Endothelial cell (in vitro differentiated cells): ENCODE measurements around the gene COL9A2. TPM values are rescaled to one million over a fixed set of nuclear protein-coding genes. Genes with fewer than 3 reads are reported as not detected.

Source experiments
- DNase-seq: peaks from one replicate; pipeline ENCODE4 v3.0.0; 2021; ENCODE audit warnings: low spot score
- H3K27ac Mint-ChIP-seq: one replicate; pipeline ENCODE4 v1.8.0; 2021; ENCODE audit warnings: mixed read lengths, inconsistent platforms; ENCODE audit not compliant: unreplicated experiment
- H3K27me3 Mint-ChIP-seq: one replicate; pipeline ENCODE4 v1.8.0; 2021; ENCODE audit warnings: mild to moderate bottlenecking, moderate library complexity, mixed read lengths, inconsistent platforms; ENCODE audit not compliant: unreplicated experiment
- H3K36me3 Mint-ChIP-seq: one replicate; pipeline ENCODE4 v1.8.0; 2021; ENCODE audit warnings: mild to moderate bottlenecking, low read depth, mixed read lengths, inconsistent platforms; ENCODE audit not compliant: unreplicated experiment
- H3K4me1 Mint-ChIP-seq: one replicate; pipeline ENCODE4 v1.8.0; 2021; ENCODE audit warnings: mild to moderate bottlenecking, mixed read lengths, inconsistent platforms; ENCODE audit not compliant: unreplicated experiment
- H3K4me3 Mint-ChIP-seq: one replicate; pipeline ENCODE4 v1.8.0; 2021; ENCODE audit warnings: mild to moderate bottlenecking, mixed read lengths, inconsistent platforms; ENCODE audit not compliant: unreplicated experiment
- H3K9me3 Mint-ChIP-seq: one replicate; pipeline ENCODE4 v1.8.0; 2021; ENCODE audit warnings: mixed read lengths, inconsistent platforms; ENCODE audit not compliant: unreplicated experiment
- total RNA-seq: library from RNA; stranded (reverse); fragmentation: NEBNext Ultra II Directional; extraction: Animal tissue kit (Norgen Biotek cat#: 25700); gene quantifications from one replicate; pipeline ENCODE4 v1.2.1, GENCODE V29; 2021; ENCODE audit not compliant: unreplicated experiment
- TF ChIP-seq, protein P1 (sequence below): fragments of 200-600 bp; sonication (generic); IDR thresholded peaks from one replicate; pipeline ENCODE4 v1.5.0; 2021; ENCODE audit warnings: antibody characterized with exemption; ENCODE audit not compliant: unreplicated experiment

Gene COL9A2
- total RNA-seq, 1 donor from 2014 or later: 5.4 TPM

DNA sequence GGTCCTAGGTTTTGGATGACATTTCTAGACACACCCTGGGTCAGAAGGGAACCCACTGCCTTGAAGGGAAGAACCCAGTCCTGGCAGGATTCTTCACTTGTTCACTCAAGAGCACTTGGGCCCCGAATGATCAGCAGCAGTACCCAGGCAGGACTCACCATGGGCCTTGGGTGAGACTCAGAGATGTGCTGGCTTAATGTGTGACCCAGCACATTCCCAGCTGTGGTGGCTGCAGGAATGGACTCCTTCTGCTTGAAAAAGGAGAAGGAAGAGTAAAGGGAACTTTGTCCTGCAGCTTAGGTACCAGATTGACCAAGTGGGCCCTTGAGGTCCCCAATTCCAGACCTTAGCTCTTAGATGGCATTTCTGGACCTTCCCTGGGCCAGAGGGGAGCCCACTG lies 44.1 kb upstream of the COL9A2 start:
- Mint-ChIP-seq H3K27me3 (peaks cover 3% of the 10 kb centered on the region), H3K36me3 (no peaks in the 10 kb centered on the region), H3K4me1 (no peaks in the 10 kb centered on the region), H3K4me3 (no peak overlapping the region), H3K9me3 (no peaks in the 10 kb centered on the region), H3K27ac (no peak overlapping the region)
- DNase-seq: no peak
- TF ChIP-seq, protein P1, sequence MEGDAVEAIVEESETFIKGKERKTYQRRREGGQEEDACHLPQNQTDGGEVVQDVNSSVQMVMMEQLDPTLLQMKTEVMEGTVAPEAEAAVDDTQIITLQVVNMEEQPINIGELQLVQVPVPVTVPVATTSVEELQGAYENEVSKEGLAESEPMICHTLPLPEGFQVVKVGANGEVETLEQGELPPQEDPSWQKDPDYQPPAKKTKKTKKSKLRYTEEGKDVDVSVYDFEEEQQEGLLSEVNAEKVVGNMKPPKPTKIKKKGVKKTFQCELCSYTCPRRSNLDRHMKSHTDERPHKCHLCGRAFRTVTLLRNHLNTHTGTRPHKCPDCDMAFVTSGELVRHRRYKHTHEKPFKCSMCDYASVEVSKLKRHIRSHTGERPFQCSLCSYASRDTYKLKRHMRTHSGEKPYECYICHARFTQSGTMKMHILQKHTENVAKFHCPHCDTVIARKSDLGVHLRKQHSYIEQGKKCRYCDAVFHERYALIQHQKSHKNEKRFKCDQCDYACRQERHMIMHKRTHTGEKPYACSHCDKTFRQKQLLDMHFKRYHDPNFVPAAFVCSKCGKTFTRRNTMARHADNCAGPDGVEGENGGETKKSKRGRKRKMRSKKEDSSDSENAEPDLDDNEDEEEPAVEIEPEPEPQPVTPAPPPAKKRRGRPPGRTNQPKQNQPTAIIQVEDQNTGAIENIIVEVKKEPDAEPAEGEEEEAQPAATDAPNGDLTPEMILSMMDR: no peak

DNA sequence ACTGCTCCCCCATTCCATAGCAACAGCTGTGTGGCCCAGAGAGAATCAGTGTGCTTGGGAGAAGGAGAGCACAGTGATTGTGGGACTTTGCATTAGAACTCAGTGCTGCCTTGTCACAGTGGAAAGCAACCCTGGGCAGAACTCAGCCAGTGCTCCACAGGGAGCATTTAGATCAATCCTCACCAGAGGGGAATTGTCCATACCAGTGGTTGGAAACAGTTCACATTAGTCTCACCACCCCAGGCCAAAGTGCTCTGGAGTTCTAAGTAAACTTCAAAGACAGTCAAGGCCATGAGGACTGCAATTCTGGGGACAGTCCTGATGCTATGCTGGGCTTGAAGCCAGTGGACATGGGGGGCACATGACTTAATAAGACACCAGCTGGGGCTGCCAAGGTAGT lies 43.5 kb upstream of the COL9A2 start:
- no peak overlapping the region for H3K27ac Mint-ChIP-seq
- H3K4me1 Mint-ChIP-seq: no peaks in the 10 kb centered on the region
- TF ChIP-seq, protein P1: no peak
- H3K9me3 Mint-ChIP-seq: no peaks in the 10 kb centered on the region
- H3K27me3 Mint-ChIP-seq: peaks cover 3% of the 10 kb centered on the region
- no peak overlapping the region for H3K4me3 Mint-ChIP-seq
- no peaks in the 10 kb centered on the region for H3K36me3 Mint-ChIP-seq
- no peak for DNase-seq

DNA sequence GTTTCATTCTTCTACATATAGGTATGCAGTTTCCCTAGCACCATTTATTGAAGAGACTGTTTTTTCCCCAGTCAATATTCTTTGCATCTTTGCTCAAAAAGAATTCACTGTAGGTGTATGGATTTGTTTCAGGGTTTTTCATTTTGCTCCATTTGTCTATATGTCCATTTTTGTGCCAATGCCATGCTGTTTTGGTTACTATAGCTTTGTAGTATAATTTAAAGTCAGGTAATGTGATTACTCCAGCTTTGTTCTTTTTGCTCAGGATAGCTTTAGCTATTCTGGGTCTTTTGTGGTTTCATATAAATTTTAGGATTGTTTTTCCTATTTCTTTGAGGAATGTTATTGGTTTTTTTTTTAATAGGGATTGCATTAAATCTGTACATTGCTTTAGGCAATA lies 40.5 kb upstream of the COL9A2 start:
- H3K36me3 Mint-ChIP-seq: no peaks in the 10 kb centered on the region
- no peak overlapping the region for H3K27ac Mint-ChIP-seq
- TF ChIP-seq, protein P1: no peak
- no peak for DNase-seq
- no peaks in the 10 kb centered on the region for H3K9me3 Mint-ChIP-seq
- H3K4me1 Mint-ChIP-seq: no peaks in the 10 kb centered on the region
- no peak overlapping the region for H3K4me3 Mint-ChIP-seq
- peaks cover 3% of the 10 kb centered on the region for H3K27me3 Mint-ChIP-seq

DNA sequence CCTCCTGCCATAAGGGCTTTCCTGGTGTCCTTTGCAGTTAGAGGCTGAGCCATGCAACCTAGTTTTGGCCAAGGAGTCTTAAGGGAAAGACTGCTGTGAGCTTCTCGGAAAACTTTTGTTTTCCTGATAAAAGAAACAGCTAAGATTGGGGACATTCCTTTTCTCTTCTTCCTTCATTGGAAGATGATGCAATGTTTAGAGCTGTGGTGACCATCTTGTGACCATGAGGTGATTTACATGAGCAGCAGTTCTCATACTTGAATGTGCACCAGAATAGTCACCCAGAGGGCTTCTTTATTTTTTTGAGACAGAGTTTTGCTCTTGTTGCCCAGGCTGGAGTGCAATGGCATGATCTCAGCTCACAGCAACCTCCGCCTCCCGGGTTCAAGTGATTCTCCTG lies 36.0 kb upstream of the COL9A2 start:
- no peaks in the 10 kb centered on the region for H3K9me3 Mint-ChIP-seq
- H3K27ac Mint-ChIP-seq: no peak overlapping the region
- TF ChIP-seq, protein P1: no peak
- H3K4me1 Mint-ChIP-seq: no peaks in the 10 kb centered on the region
- no peak for DNase-seq
- H3K36me3 Mint-ChIP-seq: no peaks in the 10 kb centered on the region
- H3K4me3 Mint-ChIP-seq: no peak overlapping the region
- peaks cover 3% of the 10 kb centered on the region for H3K27me3 Mint-ChIP-seq

DNA sequence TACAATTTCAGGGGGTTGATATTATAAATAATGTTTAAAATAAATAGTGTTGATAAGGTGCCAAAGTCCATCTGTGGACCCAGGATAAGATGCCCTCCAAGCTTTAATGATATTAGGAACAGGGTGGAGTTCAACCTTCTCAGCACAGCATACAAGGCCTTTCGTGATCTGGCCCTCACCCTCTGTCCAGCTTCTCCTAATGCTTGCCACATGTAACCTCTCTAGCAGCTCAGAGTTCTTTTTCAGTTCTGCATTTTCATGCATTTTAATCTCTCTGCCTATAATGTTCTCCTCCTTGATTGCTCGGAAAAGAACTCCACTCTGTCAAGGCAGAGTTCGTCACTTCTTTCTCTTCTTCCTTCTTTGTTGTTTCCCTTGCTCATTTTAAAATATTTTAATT lies 35.0 kb upstream of the COL9A2 start:
- Mint-ChIP-seq H3K9me3 (no peaks in the 10 kb centered on the region), H3K27ac (no peak overlapping the region), H3K27me3 (peaks cover 3% of the 10 kb centered on the region), H3K36me3 (no peaks in the 10 kb centered on the region), H3K4me1 (no peaks in the 10 kb centered on the region), H3K4me3 (no peak overlapping the region)
- TF ChIP-seq, protein P1: no peak
- no peak for DNase-seq
